Stimulated activated CD4-positive, alpha-beta T cell treated with anti-CD3 and anti-CD28 coated beads, Interleukin-12 subunit alpha, Interleukin-12 subunit beta, amount 100 ng/mL, for 48 hours (primary cell): ENCODE data around the gene IGFBP4.
A peak's percentile ranks its signal among the peaks of the same experiment; 100 is the strongest.
"Not testable (repeated sequence)": the region's sequence is repeated elsewhere in the genome, so short reads cannot be mapped to it uniquely, and the experiment has no call there.

Source experiments
- DNase-seq, 3 donors: peaks; one replicate each; pipeline ENCODE4 v3.0.0-alpha.2; 2020; ENCODE audit warnings: low read depth in 2 of 3, low spot score in 1 of 3

The IGFBP4 gene

DNA sequence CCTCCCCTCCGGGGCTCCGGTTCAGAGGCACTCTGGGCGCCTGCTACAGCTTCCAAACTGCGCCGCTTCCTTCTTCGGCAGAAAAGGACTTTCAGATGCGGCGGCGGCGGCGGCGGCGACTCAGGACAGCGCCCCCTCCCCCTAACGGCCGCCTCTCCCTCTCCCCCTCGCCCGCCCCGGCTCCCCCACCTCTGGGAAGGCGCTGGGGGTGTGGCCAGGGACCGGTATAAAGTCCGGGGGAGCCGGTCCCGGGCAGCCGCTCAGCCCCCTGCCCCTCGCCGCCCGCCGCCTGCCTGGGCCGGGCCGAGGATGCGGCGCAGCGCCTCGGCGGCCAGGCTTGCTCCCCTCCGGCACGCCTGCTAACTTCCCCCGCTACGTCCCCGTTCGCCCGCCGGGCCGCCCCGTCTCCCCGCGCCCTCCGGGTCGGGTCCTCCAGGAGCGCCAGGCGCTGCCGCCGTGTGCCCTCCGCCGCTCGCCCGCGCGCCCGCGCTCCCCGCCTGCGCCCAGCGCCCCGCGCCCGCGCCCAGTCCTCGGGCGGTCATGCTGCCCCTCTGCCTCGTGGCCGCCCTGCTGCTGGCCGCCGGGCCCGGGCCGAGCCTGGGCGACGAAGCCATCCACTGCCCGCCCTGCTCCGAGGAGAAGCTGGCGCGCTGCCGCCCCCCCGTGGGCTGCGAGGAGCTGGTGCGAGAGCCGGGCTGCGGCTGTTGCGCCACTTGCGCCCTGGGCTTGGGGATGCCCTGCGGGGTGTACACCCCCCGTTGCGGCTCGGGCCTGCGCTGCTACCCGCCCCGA, at the start of gene IGFBP4:
Gene IGFBP4 (plus strand): TSS at position 255 of the 792 bp plus-strand sequence. CDS start 286 bp downstream, at position 541.
- peak in 1 of 3 donors; percentile 67 for DNase-seq

- no peak for DNase-seq
Measured at GRCh38 chr17:40399185-40399584, 44.1 kb upstream of the IGFBP4 start.

GRCh38 chr17:40402668-40403067, 40.6 kb upstream of the IGFBP4 start:
- no peak for DNase-seq

DNA sequence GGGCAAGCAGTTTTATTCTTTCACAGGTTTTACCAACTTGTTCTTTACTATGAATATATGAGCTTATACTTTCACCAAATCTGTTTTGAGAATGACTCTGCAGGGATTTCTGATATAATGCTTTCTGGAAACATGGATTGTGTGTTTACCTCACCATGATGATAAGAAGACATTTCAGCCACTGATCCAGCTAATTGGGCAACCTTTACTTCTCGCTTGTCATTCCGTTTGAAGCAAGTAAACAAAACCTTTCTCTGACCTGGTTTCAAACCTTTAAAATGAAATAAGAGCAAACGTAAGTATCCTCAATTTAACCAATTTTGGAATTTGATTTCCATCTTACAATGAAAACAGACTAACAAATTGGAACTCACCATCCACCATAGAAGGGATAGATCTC, 39.2 kb upstream of the IGFBP4 start:
- no peak for DNase-seq

GRCh38 chr17:40407460-40407859, 35.8 kb upstream of the IGFBP4 start:
- DNase-seq = no peak

DNA sequence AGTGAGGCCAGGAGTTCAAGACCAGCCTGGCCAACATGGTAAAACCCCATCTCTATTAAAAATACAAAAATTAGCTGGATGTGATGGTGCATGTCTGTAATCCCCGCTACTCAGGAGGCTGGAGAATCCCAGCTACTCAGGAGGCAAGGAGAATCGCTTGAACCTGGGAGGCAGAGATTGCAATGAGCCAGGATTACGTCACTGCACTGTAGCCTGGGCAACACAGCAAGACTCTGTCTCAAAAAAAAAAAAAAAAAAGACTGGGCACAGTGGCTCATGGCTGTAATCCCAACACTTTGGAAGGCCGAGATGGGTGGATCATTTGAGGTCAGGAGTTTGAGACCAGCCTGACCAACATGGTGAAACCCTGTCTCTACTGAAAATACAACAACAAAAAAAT, 33.7 kb upstream of the IGFBP4 start:
- not testable (repeated sequence) for DNase-seq

DNA sequence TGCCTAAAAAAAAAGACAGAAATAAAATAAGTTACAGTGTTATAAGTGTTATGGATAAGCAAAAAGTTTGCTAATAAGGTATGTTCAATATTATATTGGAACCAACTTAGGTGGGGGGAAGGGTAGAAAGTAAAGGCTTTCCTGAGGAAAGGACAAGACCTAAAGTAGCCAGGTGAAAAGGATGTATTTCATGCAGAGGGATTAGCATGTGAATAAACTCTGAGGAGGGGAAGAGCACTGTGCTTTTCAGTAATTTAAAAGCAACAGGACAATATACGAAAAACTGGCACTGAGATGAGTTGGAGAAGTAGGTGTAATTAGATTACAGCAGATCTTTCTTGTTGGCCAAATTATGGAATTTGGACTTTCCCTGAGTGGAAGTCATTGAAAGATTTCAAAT, 33.2 kb upstream of the IGFBP4 start:
- DNase-seq = no peak

DNA sequence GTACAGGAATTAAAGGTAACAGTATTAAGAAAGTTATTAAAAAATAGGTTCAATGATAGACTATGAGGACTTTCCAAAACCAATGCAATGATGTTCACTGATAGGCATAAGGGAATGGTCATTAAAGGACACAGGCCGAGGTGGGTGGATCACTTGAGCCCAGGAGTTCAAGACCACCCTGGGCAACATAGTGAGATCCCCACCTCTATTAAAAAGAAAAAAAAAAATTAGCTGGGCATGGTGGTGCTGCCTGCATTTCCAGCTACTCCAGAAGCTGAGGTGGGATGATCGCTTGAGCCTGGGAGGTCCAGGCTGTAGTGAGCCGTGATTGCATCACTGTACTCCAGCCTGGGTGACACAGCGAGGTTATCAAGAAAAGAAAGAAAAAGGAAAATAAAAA, 31.4 kb upstream of the IGFBP4 start:
- DNase-seq = no peak

DNA sequence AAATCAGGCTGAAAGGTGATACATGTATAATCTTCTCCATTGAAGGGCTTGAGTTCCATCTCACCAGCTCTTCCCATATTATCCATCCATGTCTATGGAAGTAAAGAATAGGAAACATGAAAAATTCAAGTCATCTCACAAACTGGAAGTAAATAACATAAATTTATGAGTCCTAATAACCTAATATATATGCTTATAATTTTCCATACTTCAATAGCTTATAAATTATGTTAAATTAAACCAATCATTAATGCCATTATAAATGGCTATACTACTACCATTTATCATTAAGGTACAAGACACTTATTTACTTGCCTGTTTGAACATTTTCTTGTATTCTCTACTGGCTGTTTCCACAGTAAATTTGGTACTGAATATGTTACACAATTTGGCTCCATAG, 30.4 kb upstream of the IGFBP4 start:
- DNase-seq = no peak

DNA sequence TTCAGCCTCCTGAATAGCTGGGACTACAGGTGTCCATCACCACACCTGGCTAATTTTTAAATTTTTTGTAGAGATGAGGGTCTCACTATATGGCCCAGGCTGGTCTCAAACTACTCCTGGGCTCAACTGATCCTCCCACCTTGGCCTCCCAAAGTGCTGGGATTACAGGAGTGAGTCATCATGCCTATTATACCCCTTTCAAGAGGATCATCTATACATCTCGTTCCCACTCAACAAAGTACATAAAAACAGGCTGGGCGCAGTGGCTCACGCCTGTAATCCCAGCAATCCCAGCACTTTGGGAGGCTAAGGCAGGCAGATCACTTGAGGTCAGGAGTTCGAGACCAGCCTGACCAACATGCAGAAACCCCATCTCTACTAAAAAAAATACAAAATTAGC, 28.9 kb upstream of the IGFBP4 start:
- not testable (repeated sequence) for DNase-seq

- no peak for DNase-seq
Measured at GRCh38 chr17:40415390-40415789, 27.9 kb upstream of the IGFBP4 start.

DNA sequence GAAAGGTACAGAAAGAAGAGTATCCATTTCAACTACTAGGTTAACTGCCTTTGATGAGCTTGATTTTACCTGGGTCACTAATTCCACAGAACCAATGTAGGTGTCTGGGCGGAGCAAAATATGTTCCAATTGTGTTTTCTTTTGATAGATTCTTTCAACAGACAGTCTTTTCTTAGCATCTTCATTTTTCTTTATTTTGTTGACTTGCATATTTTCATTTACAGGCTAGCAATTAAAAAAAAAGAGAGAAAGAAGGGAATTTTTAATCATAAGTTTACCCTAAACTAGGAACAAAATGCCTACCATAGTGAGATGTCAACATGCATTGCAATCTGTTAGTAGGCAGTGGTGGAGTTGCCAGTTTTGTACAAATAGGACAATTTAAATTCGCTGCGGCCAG, 26.6 kb upstream of the IGFBP4 start:
- no peak for DNase-seq

DNA sequence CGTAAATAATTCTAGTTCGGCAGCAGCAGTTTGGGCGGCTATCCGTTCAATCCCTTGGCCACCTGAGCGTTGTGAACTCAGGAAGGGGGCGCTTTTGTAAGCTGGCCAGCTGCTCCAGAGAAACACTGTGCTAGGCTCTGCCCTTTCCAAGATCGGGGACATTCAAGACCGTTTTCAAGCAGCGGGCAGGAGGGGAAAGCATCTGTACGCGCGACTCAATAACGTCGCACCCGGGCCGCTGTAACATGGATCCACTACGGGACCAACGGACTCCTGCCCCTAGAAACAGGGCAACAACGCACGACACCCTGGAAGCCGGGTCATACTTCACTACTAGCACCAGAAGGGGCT, 26.0 kb upstream of the IGFBP4 start:
- peak in 1 of 3 donors; percentile 20 for DNase-seq

DNA sequence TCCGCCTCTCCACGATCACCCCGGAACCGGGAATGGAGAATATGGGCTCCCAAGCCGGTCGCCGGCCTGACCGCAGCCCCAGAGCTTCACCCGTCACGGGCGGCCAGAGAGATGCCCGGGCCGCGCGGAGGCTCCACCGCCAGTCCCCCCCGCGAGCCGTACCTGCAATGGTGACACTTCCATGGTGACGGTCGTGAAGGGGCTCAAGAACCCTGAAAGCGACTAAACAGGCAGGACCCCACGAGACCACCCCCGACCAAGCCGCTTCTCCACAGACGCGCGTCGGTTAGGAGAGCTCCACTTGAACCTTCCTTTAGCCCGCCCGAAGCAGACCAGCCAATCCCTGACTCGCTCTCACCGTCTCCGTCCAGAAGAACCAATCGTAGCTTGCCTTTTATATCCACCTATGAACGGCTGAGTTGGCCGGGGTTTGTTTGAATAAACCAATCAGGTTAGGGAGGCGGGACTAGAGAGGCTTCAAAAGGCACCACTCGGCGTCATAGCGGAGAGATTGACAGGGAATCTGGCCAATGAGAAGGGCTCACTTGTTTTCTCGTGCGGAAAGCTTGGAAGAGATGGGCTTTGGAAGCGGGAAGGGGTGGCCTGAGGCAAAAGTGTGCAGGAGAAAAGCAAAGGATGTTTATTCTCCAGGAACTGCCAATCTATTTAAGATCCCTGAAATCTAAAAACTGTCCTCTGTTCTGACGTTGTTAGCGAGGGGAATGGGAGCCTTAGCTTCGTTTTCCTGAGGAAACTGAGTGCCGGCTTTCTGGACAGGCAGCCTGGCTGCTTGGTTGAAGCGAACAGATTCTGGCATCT, 25.4 kb upstream of the IGFBP4 start, which contains the start of gene TOP2A:
Gene TOP2A (minus strand): TSS at position 288 of the 819 bp plus-strand sequence. CDS start 105 bp downstream, at position 183.
- peak; percentile 89 to 100 (median 94) for DNase-seq

DNA sequence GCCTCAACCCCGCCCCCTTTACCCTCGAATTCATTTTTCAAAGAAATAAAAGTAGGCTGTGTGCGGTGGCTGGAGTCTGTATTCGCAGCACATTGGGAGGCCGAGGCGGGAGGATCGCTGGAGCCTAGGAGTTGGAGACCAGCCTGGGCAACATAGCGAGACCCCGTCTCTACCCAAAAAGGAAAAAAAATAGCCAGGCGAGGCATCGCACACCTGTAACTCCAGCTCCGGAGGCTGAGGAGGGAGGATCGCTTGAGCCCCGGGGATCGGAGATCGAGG, 24.9 kb upstream of the IGFBP4 start:
- no peak for DNase-seq

- no peak for DNase-seq
Measured at GRCh38 chr17:40419559-40420331, 23.5 kb upstream of the IGFBP4 start.

- DNase-seq = no peak
Measured at GRCh38 chr17:40422990-40423633, 20.1 kb upstream of the IGFBP4 start.

DNA sequence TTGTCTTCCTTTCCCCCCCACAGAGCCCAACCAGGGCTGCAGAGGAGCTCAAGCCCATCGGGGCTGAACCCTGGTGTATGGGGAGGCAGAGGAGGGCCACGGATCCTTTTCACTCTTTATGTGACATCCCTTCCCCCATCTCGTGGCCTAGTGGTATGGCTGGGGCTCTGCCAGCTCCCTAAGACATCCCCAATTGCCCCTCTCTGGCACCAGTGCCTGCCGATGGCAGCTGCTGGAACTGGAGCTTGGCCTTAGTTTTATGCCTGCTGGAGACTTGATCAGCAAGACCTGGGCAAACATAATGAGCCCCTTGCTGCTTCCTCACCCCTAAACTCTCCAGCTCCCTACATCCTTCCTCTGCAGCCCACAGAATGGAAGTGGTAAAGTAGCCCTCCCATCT, 17.5 kb upstream of the IGFBP4 start:
- DNase-seq = no peak

GRCh38 chr17:40427002-40427491, 16.2 kb upstream of the IGFBP4 start:
- no peak for DNase-seq

GRCh38 chr17:40430272-40431230, 12.7 kb upstream of the IGFBP4 start:
- no peak for DNase-seq
